ENCODE results near the gene C16orf86.

Gene C16orf86

GRCh38 chr16:67655363-67655762, 11.3 kb upstream of the C16orf86 start:
- TF ChIP-seq FOXP2 (optimal IDR thresholded peaks at IDR 0.05; ENCODE audit: borderline replicate concordance, extremely low read depth, extremely low read length, insufficient read depth) (no peak), SIN3A (IDR thresholded peaks at IDR 0.05; ENCODE audit: borderline replicate concordance, insufficient read depth, low read length) (no peak), REST (IDR thresholded peaks at IDR 0.05; ENCODE audit: insufficient read depth in 1 of 2, low read depth in 2 of 2, low read length in 2 of 2) (no peak), POLR2AphosphoS5 (IDR thresholded peaks at IDR 0.05; ENCODE audit: low read depth, low read length) (no peak), TAF1 (IDR thresholded peaks at IDR 0.05; ENCODE audit: borderline replicate concordance, insufficient read depth, low read length) (no peak)

- TF ChIP-seq TAF1 (IDR thresholded peaks at IDR 0.05; ENCODE audit: borderline replicate concordance, insufficient read depth, low read length) (no peak), REST (IDR thresholded peaks at IDR 0.05; ENCODE audit: insufficient read depth in 1 of 2, low read depth in 2 of 2, low read length in 2 of 2) (no peak), SIN3A (IDR thresholded peaks at IDR 0.05; ENCODE audit: borderline replicate concordance, insufficient read depth, low read length) (no peak), POLR2AphosphoS5 (IDR thresholded peaks at IDR 0.05; ENCODE audit: low read depth, low read length) (no peak), FOXP2 (optimal IDR thresholded peaks at IDR 0.05; ENCODE audit: borderline replicate concordance, extremely low read depth, extremely low read length, insufficient read depth) (no peak)
Measured at GRCh38 chr16:67656344-67657016, 10.1 kb upstream of the C16orf86 start.

- no peak for TF ChIP-seq TAF1 (IDR thresholded peaks at IDR 0.05; ENCODE audit: borderline replicate concordance, insufficient read depth, low read length)
- no peak for TF ChIP-seq POLR2AphosphoS5 (IDR thresholded peaks at IDR 0.05; ENCODE audit: low read depth, low read length)
- no peak for TF ChIP-seq SIN3A (IDR thresholded peaks at IDR 0.05; ENCODE audit: borderline replicate concordance, insufficient read depth, low read length)
- TF ChIP-seq FOXP2 (optimal IDR thresholded peaks at IDR 0.05; ENCODE audit: borderline replicate concordance, extremely low read depth, extremely low read length, insufficient read depth): no peak
- no peak for TF ChIP-seq REST (IDR thresholded peaks at IDR 0.05; ENCODE audit: insufficient read depth in 1 of 2, low read depth in 2 of 2, low read length in 2 of 2)
Measured at GRCh38 chr16:67657017-67657608, 9.5 kb upstream of the C16orf86 start.

GRCh38 chr16:67657751-67658518, 8.7 kb upstream of the C16orf86 start:
- TF ChIP-seq SIN3A (IDR thresholded peaks at IDR 0.05; ENCODE audit: borderline replicate concordance, insufficient read depth, low read length) (no peak), REST (IDR thresholded peaks at IDR 0.05; ENCODE audit: insufficient read depth in 1 of 2, low read depth in 2 of 2, low read length in 2 of 2) (no peak), POLR2AphosphoS5 (IDR thresholded peaks at IDR 0.05; ENCODE audit: low read depth, low read length) (no peak)

Measured in PFSK-1 (cell line).